GM12875 (cell line): ENCODE data around the gene GLO1.
A peak's percentile ranks its signal among the peaks of the same experiment; 100 is the strongest.

Source experiments
- H3K4me3 ChIP-seq: one replicate; pipeline ENCODE4 v1.5.1; 2011; ENCODE audit warnings: low read depth, low read length, control low read depth
- CTCF ChIP-seq: IDR thresholded peaks from 2 replicates; pipeline ENCODE4 v1.5.1; 2011; ENCODE audit warnings: low read depth, mild to moderate bottlenecking, control low read depth, inconsistent platforms, low read length, moderate library complexity, borderline replicate concordance; ENCODE audit not compliant: insufficient read depth

GLO1 gene

GRCh38 chr6:38702558-38703397 lies at the start of gene GLO1:
TSS of gene GLO1 (minus strand) at chr6:38703145. CDS start at chr6:38703054, 91 bp downstream.
- TF ChIP-seq CTCF: no peak
- H3K4me3 ChIP-seq: peak within 1 kb of the TSS; percentile 72

GRCh38 chr6:38750968-38751615 lies 48.1 kb upstream of the GLO1 start:
- no peak for TF ChIP-seq CTCF
- no peak overlapping the region for H3K4me3 ChIP-seq

DNA sequence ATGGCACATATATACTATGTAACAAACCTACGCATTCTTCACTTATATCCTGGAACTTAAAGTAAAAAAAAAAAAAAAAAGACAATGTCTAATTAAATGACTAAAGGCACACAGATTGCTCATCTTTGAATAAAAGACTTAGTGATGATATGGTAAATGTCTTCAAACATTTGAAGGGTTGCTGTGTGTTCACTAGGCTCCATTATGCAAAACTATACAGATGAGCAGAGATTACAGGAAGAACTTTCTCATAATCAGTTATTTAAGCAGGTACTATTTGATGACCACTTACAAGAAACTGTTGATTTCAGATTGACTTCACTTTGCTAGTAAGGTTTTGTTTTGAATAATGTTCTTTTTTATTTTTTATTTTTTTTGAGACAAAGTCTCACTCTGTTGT lies 46.5 kb upstream of the GLO1 start:
- no peak overlapping the region for H3K4me3 ChIP-seq
- TF ChIP-seq CTCF: no peak

GRCh38 chr6:38739532-38739931 lies 36.6 kb upstream of the GLO1 start:
- TF ChIP-seq CTCF: no peak
- no peak overlapping the region for H3K4me3 ChIP-seq

DNA sequence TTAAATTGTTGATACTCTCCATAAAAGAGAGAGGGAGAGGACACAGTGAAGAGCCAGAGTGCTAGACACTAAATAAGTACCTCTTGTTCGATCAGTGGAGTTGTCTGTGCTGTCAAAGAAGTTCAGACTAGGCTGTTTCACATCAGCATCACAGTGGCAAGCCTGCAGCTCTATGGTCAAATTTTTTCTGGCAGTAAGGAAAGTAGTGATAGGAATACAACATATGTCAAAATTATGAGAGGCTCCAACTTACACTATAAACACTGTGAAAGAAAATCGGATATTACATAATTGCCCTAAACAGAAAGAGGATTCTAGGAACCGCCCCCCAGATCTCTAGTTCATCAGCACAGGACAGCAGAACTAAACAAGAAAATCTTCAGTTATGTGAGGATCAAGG lies 35.3 kb upstream of the GLO1 start:
- H3K4me3 ChIP-seq: no peak overlapping the region
- no peak for TF ChIP-seq CTCF

GRCh38 chr6:38736951-38737350 lies 34.0 kb upstream of the GLO1 start:
- no peak overlapping the region for H3K4me3 ChIP-seq
- TF ChIP-seq CTCF: no peak

DNA sequence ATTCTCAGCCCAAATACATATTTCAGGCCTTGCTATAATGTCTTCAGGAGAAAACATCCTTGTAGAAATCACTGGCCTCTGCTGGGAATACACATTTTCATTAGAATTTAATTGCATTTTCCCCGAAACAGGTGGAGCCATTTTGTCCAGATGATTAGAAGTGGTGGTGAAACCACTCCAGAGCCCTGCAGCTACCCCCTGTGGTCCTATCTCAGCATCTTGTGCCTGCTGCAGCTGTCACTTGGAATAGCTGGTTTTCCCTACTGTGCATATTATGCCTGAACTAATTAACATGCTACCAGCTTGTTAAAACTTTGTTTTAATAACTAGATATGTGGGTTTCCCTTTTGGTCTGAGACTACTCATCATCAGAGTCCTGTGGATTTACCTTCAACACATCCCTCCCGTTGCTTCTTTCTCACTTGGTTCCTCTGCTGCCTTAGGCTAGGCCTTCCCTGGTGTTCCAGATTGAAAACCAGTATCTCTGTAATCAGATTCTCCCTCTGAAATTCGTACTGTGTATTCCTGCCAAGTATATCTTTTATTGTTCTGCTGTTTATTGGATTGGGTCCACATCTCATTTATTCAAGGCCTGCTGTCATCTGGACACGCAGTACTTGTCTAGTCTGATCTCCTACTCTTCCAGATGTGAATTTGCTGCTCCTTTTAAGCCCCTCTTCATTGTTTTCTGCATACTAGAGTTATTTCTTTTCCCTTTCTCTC lies 27.4 kb upstream of the GLO1 start:
- H3K4me3 ChIP-seq: no peak overlapping the region
- no peak for TF ChIP-seq CTCF
